KOPT-K1 (cell line): ENCODE measurements around the gene LY6G6C.

ENCODE experiments used
- H3K27ac ChIP-seq: fragments of 200-600 bp; sonication (generic); 2 replicates; pipeline ENCODE4 v1.5.1; 2016; ENCODE audit warnings: antibody characterized with exemption, mild to moderate bottlenecking, low read depth, low read length; ENCODE audit not compliant: poor library complexity, severe bottlenecking
- H3K36me3 ChIP-seq: fragments of 200-600 bp; sonication (generic); 2 replicates; pipeline ENCODE4 v1.5.1; 2017; ENCODE audit warnings: antibody characterized with exemption, mild to moderate bottlenecking, low read length, moderate library complexity; ENCODE audit not compliant: insufficient read depth
- H3K9me3 ChIP-seq: fragments of 200-600 bp; sonication (generic); 2 replicates; pipeline ENCODE4 v1.5.1; 2017; ENCODE audit warnings: antibody characterized with exemption, low read length, mild to moderate bottlenecking; ENCODE audit not compliant: insufficient read depth, poor library complexity, severe bottlenecking

Gene LY6G6C

GRCh38 chr6:31721351-31722020 lies at the start of gene LY6G6C:
Gene LY6G6C, minus strand, starts transcription at chr6:31721746. Its CDS starts 67 bp downstream, at chr6:31721679.
- Histone ChIP-seq H3K27ac (no peak within 1 kb of the TSS), H3K36me3 (peaks cover 3% of the 10 kb centered on the region; the same call in 1 of the 2 replicates), H3K9me3 (no peaks in the 10 kb centered on the region)

GRCh38 chr6:31770860-31771259 lies 49.3 kb upstream of the LY6G6C start:
- Histone ChIP-seq H3K36me3 (0 out of 2 replicates have a peak, but pooled peaks cover 2% of the 10 kb centered on the region), H3K27ac (no peak overlapping the region), H3K9me3 (no peaks in the 10 kb centered on the region)

GRCh38 chr6:31769684-31770371 lies 48.3 kb upstream of the LY6G6C start:
- Histone ChIP-seq H3K9me3 (no peaks in the 10 kb centered on the region), H3K27ac (no peak overlapping the region), H3K36me3 (0 out of 2 replicates have a peak, but pooled peaks cover 10% of the 10 kb centered on the region)

- peaks cover 22% of the 10 kb centered on the region for H3K36me3 ChIP-seq
Measured at GRCh38 chr6:31768363-31769257, 47.1 kb upstream of the LY6G6C start.

GRCh38 chr6:31767096-31767645 lies 45.6 kb upstream of the LY6G6C start:
- H3K9me3 ChIP-seq: no peaks in the 10 kb centered on the region
- no peak overlapping the region for H3K27ac ChIP-seq
- H3K36me3 ChIP-seq: peaks cover 37% of the 10 kb centered on the region

More at GRCh38 chr6:31768363-31769257, 47.1 kb upstream of the LY6G6C start:
- Histone ChIP-seq H3K27ac (no peak overlapping the region), H3K9me3 (no peaks in the 10 kb centered on the region)

GRCh38 chr6:31765910-31766794 lies 44.6 kb upstream of the LY6G6C start:
- Histone ChIP-seq H3K36me3 (peaks cover 47% of the 10 kb centered on the region), H3K27ac (no peak overlapping the region), H3K9me3 (no peaks in the 10 kb centered on the region)

- Histone ChIP-seq H3K36me3 (peaks cover 53% of the 10 kb centered on the region), H3K27ac (no peak overlapping the region), H3K9me3 (no peaks in the 10 kb centered on the region)
Measured at GRCh38 chr6:31765559-31765909, 44.0 kb upstream of the LY6G6C start.

GRCh38 chr6:31764198-31764597 lies 42.7 kb upstream of the LY6G6C start:
- Histone ChIP-seq H3K9me3 (no peaks in the 10 kb centered on the region), H3K36me3 (peaks cover 66% of the 10 kb centered on the region), H3K27ac (no peak overlapping the region)

- H3K36me3 ChIP-seq: peaks cover 72% of the 10 kb centered on the region
- H3K9me3 ChIP-seq: no peaks in the 10 kb centered on the region
- H3K27ac ChIP-seq: no peak overlapping the region
Measured at GRCh38 chr6:31763619-31763940, 42.0 kb upstream of the LY6G6C start.

GRCh38 chr6:31762878-31763618 lies 41.5 kb upstream of the LY6G6C start:
- H3K9me3 ChIP-seq: no peaks in the 10 kb centered on the region
- no peak overlapping the region for H3K27ac ChIP-seq
- peaks cover 78% of the 10 kb centered on the region for H3K36me3 ChIP-seq

GRCh38 chr6:31762356-31762755 lies 40.8 kb upstream of the LY6G6C start, which contains the start of gene SAPCD1:
Gene SAPCD1, plus strand, starts transcription at chr6:31762656. Its CDS starts 399 bp downstream, at chr6:31763055.
- no peak within 1 kb of the TSS for H3K27ac ChIP-seq
- peaks cover 83% of the 10 kb centered on the region for H3K36me3 ChIP-seq
- no peaks in the 10 kb centered on the region for H3K9me3 ChIP-seq

GRCh38 chr6:31761343-31761742 lies 39.8 kb upstream of the LY6G6C start:
- no peak overlapping the region for H3K27ac ChIP-seq
- H3K36me3 ChIP-seq: peaks cover 83% of the 10 kb centered on the region
- no peaks in the 10 kb centered on the region for H3K9me3 ChIP-seq

- Histone ChIP-seq H3K27ac (no peak overlapping the region), H3K36me3 (peaks cover 79% of the 10 kb centered on the region)
Measured at GRCh38 chr6:31760790-31761189, 39.2 kb upstream of the LY6G6C start.

More at GRCh38 chr6:31760790-31761189, 39.2 kb upstream of the LY6G6C start:
- H3K9me3 ChIP-seq: no peaks in the 10 kb centered on the region
